ENCODE data around the gene POC1A. TPM values are rescaled to one million over a fixed set of nuclear protein-coding genes. Genes with fewer than 3 reads are reported as not detected.
A peak's percentile ranks its signal among the peaks of the same experiment; 100 is the strongest.

POC1A gene
- total RNA-seq, 4 donors from 2014 or later: 1.1 to 4.8 (median 4.7) TPM; not detected in 1

DNA sequence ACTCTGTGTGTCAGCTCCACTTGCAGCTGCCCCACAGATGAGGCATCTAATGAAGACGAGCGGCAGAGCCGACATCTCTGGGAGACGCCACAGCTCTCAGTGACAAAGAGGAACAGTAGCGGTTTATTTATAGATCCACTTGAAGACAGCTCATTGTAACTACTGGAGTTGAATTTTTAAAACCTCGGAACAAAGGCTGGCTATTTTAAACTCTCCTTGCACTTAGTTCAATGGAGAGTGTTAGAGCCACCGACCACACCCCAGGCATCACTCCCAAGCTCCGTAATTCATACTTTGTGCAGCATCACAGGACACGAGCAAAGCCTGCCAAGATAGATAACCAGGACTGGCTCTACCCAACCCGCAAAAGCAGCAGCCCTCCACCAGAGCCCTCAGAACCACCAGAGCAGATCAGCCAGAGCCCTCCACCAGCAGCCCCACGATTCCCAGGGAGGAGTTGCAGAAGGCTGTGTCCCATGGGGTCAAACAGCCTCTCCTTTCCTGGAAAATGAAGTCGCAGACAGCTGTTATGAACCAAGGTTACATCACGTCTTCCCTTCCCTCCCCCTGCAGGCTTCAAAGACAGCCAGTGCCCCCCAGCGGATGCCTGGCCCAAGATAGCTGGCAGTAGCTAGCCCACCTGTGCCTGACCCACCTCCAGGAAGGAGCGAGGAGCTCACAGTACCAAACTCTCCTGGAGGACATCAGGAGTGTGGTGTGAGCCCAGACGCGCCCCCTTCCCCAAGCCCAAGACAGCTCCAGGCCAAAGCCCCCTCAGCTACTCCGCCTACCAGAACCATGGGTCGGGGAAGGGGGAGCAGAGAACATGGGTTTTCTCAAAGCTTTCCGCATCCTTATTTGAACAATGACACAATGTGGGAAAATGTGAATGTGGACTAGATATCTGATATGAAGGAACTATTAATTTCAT, 45.7 kb downstream of the POC1A start:
- H3K9me3 ChIP-seq: no peaks in the 10 kb centered on the region
- TF ChIP-seq, protein P1, sequence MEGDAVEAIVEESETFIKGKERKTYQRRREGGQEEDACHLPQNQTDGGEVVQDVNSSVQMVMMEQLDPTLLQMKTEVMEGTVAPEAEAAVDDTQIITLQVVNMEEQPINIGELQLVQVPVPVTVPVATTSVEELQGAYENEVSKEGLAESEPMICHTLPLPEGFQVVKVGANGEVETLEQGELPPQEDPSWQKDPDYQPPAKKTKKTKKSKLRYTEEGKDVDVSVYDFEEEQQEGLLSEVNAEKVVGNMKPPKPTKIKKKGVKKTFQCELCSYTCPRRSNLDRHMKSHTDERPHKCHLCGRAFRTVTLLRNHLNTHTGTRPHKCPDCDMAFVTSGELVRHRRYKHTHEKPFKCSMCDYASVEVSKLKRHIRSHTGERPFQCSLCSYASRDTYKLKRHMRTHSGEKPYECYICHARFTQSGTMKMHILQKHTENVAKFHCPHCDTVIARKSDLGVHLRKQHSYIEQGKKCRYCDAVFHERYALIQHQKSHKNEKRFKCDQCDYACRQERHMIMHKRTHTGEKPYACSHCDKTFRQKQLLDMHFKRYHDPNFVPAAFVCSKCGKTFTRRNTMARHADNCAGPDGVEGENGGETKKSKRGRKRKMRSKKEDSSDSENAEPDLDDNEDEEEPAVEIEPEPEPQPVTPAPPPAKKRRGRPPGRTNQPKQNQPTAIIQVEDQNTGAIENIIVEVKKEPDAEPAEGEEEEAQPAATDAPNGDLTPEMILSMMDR (IDR thresholded peaks at IDR 0.05): peak in 3 of 4 experiments; percentile 37 to 64 (median 55)
- TF ChIP-seq POLR2A (IDR thresholded peaks at IDR 0.05): no peak
- H3K4me3 ChIP-seq: no peak overlapping the region
- H3K36me3 ChIP-seq: no peaks in the 10 kb centered on the region
- no peaks in the 10 kb centered on the region for H3K27me3 ChIP-seq
- H3K4me1 ChIP-seq: no peaks in the 10 kb centered on the region
- H3K27ac ChIP-seq: peak overlapping the region in 1 of 2 donors; percentile 39
- intact Hi-C loops (cut with DNase I; ENCODE audit: low total_unique reads): no loop called here
- DNase-seq: peak; percentile 52 to 64

DNA sequence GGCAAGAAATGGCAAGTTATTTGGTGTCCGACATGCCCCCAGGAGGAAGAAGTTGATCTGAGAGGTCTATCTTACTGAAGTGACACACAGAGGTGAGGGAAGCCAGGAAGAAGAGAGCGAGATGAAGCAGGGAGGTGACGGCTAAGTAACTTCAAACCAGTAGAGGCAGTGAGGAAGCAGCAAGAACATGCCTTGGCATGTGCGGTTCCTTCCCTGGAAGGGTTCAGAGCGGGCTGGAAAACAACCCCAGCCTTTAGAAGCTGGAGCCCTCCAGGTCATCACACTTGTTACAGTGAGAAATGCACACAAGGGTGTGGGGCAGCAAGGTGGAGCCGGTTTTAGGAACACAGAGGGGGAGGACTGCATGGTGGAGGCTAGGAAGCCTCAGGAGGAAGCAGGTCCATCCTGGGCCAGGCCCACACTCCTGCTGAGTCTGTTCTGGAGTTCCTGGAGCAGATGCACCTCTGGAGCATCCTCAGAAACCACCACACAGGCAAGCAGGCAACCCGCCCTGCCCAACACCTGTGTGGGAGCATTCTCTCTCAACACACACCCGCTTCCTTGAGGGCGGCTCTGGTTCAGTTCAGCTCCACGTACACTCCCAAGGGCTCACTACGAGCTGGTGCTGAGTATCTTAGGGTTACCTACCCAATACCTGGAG, 47.1 kb downstream of the POC1A start:
- intact Hi-C loops (cut with DNase I; ENCODE audit: low total_unique reads): no loop called here
- Histone ChIP-seq H3K4me3 (no peak overlapping the region), H3K4me1 (no peaks in the 10 kb centered on the region), H3K27me3 (no peaks in the 10 kb centered on the region), H3K27ac (no peak overlapping the region), H3K9me3 (no peaks in the 10 kb centered on the region), H3K36me3 (no peaks in the 10 kb centered on the region)
- no peak for DNase-seq
- no peak for TF ChIP-seq POLR2A (IDR thresholded peaks at IDR 0.05)
- TF ChIP-seq, protein P1 (IDR thresholded peaks at IDR 0.05): no peak

DNA sequence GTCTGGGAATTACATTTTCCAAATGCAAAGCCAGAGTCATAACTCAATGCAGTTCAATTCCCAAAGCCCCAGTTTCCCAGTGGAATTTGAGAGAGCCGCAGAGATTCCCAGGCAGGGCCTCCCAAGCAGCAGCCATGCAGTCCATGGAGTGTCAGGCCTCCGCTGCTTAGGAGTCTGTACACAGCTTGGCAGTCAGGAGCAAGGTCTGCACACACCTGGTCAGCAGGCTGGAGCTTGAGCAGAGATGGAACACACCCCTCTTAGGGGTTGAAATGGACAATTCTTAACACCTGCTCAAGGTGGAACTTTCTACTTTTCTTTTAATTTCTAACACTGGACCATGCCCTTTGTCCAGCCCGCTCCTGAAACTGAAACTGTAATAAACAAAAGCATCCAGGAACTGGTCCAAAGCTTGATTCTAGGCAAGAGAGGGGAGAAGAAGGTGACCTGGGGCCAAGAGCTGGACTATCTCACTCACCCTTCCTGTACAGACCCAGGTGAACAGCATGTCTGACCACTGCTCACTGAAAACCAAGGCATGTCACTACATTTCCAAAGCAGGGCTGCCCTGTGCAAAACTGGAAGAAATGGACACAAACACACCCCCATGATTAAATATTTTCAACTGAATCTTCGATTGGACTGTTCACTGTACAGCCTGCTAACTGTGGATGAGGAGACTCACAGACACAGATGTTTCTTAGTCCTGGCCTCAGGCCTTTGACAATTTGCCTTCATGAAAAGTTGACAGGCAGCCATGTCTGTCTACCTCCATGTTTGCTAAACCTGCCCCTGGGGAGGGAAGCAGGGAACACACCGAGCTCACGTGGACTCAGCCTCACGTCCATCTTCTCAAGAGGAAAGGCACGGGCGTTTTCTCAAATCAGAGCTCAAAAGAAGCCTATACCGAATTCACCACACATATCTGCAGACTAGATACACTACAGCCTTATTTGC, 49.3 kb downstream of the POC1A start:
- TF ChIP-seq, protein P1 (IDR thresholded peaks at IDR 0.05): no peak
- no peak for TF ChIP-seq POLR2A (IDR thresholded peaks at IDR 0.05)
- Histone ChIP-seq H3K36me3 (no peaks in the 10 kb centered on the region), H3K4me1 (no peaks in the 10 kb centered on the region), H3K27ac (no peak overlapping the region), H3K9me3 (no peaks in the 10 kb centered on the region), H3K27me3 (no peaks in the 10 kb centered on the region), H3K4me3 (no peak overlapping the region)
- intact Hi-C loops (cut with DNase I; ENCODE audit: low total_unique reads): no loop called here
- no peak for DNase-seq

DNA sequence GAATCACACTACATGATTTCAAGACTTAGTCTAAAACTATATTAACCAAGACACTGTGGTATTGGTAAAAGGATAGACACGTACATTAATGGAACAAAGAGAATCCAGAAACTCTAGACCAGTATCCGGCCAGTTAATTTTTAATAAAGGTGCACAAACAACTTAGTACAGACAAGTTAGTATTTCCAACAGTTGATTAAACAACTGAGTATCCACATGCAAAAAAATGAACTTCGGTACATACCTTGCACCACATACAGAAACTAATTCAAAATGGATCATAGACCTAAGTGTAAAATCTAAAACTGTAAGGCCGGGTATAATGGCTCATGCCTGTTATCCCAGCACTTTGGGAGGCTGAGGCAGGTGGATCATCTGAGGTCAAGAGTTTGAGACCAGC, 51.3 kb downstream of the POC1A start:
- no peak overlapping the region for H3K27ac ChIP-seq
- no peaks in the 10 kb centered on the region for H3K4me1 ChIP-seq
- H3K4me3 ChIP-seq: no peak overlapping the region
- no peaks in the 10 kb centered on the region for H3K9me3 ChIP-seq
- DNase-seq: no peak
- no peak for TF ChIP-seq POLR2A (IDR thresholded peaks at IDR 0.05)
- TF ChIP-seq, protein P1 (IDR thresholded peaks at IDR 0.05): no peak
- H3K27me3 ChIP-seq: no peaks in the 10 kb centered on the region
- H3K36me3 ChIP-seq: no peaks in the 10 kb centered on the region
- intact Hi-C loops (cut with DNase I; ENCODE audit: low total_unique reads): no loop called here

Measured in uterus (tissue), 4 donors.